ENCODE results near the gene CLMP. TPM values are rescaled to one million over a fixed set of nuclear protein-coding genes. Genes with fewer than 3 reads are reported as not detected.

Gene CLMP
- total and polyA plus RNA-seq, 2 experiments from 2014 or later, result 7.1 to 18.4 TPM

DNA sequence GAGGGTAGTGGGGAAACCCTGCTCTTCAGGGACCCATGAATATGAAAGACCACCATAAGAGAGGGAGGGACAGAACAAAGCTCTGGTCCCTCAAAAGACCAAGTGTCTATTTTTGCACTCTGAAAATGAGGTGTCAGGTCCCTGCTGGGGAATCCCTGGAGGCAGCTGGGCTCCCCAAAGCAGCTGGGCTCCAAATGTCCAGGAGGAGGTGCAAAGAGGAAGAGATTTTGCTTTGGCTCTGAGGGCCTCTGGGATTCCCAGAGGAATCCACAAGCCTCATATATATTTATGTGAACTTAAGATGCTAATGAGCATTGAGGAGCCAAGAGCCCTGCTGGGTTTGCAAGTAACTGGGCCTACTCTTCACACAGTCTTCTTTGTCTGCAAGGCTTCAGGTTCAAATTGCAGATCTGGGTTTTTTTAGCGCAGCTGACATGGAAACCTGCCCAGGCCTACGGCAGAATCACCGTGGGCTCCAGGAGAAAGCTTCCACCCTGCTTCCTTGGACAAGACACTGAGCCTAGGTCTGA, 26.0 kb downstream of the CLMP start:
- Histone ChIP-seq H3F3A (replicated peaks; ENCODE audit: low read depth) (no peaks in the 10 kb centered on the region), H3K79me2 (replicated peaks; ENCODE audit: insufficient read depth) (no peaks in the 10 kb centered on the region), H3K9me2 (ENCODE audit: insufficient read depth) (no peaks in the 10 kb centered on the region), H3K4me2 (peak overlapping the region; percentile 48), H3K27me3 (ENCODE audit: insufficient read depth) (no peaks in the 10 kb centered on the region), H3K4me3 (no peak overlapping the region), H3K27ac (ENCODE audit: low read depth) (peak overlapping the region; percentile 22; the same call in 1 of the 2 replicates), H2AFZ (no peak overlapping the region), H3K4me1 (ENCODE audit: insufficient read depth) (peaks cover 28% of the 10 kb centered on the region), H4K20me1 (replicated peaks; ENCODE audit: insufficient read depth) (no peaks in the 10 kb centered on the region), H3K36me3 (ENCODE audit: insufficient read depth) (no peaks in the 10 kb centered on the region)
- TF ChIP-seq, protein P1, sequence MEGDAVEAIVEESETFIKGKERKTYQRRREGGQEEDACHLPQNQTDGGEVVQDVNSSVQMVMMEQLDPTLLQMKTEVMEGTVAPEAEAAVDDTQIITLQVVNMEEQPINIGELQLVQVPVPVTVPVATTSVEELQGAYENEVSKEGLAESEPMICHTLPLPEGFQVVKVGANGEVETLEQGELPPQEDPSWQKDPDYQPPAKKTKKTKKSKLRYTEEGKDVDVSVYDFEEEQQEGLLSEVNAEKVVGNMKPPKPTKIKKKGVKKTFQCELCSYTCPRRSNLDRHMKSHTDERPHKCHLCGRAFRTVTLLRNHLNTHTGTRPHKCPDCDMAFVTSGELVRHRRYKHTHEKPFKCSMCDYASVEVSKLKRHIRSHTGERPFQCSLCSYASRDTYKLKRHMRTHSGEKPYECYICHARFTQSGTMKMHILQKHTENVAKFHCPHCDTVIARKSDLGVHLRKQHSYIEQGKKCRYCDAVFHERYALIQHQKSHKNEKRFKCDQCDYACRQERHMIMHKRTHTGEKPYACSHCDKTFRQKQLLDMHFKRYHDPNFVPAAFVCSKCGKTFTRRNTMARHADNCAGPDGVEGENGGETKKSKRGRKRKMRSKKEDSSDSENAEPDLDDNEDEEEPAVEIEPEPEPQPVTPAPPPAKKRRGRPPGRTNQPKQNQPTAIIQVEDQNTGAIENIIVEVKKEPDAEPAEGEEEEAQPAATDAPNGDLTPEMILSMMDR (conservative IDR thresholded peaks at IDR 0.05; ENCODE audit: low read depth in 2 of 2), result peak; percentile 11 to 25; a peak in 1 of 4 replicates
- no peak for TF ChIP-seq ZNF331 (CRISPR knock-in tag; IDR thresholded peaks at IDR 0.05; ENCODE audit: low read depth)
- H3K27ac Mint-ChIP-seq, result no peak overlapping the region
- peaks cover 32% of the 10 kb centered on the region for H3K4me1 Mint-ChIP-seq
- no peak for ATAC-seq
- no peaks in the 10 kb centered on the region for H3K9me3 Mint-ChIP-seq
- DNase-seq (ENCODE audit: low spot score), result no peak
- no peaks in the 10 kb centered on the region; the same call in 1 of the 3 replicates for H3K36me3 Mint-ChIP-seq (ENCODE audit: low read depth)
- no peaks in the 10 kb centered on the region for H3K27me3 Mint-ChIP-seq (ENCODE audit: insufficient read depth, low read depth, poor library complexity)
- no peak overlapping the region for H3K4me3 Mint-ChIP-seq

DNA sequence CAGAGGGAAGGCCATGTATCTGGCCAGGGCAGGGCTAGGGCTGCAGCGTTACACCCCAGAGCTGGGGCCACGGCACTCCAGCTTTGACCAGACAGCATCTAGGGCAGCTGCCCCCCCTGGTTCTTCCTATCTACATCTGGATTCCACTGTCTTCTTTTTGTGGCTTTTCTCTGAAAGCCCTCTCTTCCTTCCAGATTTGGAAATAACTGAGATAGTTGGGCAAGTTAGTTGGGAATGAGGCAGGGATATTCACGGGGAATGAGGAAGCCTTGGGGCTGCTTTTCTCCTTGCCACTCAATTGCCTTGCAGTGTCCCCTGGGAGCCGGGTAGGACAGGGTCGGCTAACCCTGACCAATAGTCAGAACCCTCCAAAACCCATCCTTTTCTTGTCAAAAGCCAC, 26.8 kb downstream of the CLMP start:
- Mint-ChIP-seq H3K4me3 (no peak overlapping the region), H3K27ac (no peak overlapping the region), H3K9me3 (no peaks in the 10 kb centered on the region), H3K4me1 (peaks cover 32% of the 10 kb centered on the region), H3K27me3 (ENCODE audit: insufficient read depth, low read depth, poor library complexity) (no peaks in the 10 kb centered on the region), H3K36me3 (ENCODE audit: low read depth) (no peaks in the 10 kb centered on the region; the same call in 1 of the 3 replicates)
- no peaks in the 10 kb centered on the region for H3F3A ChIP-seq (replicated peaks; ENCODE audit: low read depth)
- no peak overlapping the region for H3K27ac ChIP-seq (ENCODE audit: low read depth)
- H4K20me1 ChIP-seq (replicated peaks; ENCODE audit: insufficient read depth), result no peaks in the 10 kb centered on the region
- no peak for DNase-seq (ENCODE audit: low spot score)
- H2AFZ ChIP-seq, result no peak overlapping the region
- peaks cover 28% of the 10 kb centered on the region for H3K4me1 ChIP-seq (ENCODE audit: insufficient read depth)
- TF ChIP-seq ZNF114 (CRISPR knock-in tag; IDR thresholded peaks at IDR 0.05) (no peak), EZH2 (IDR thresholded peaks at IDR 0.05; ENCODE audit: low read depth, unreplicated experiment) (no peak), STAT1 (IDR thresholded peaks at IDR 0.05; ENCODE audit: unreplicated experiment) (no peak), CREB1 (CRISPR knock-in tag; IDR thresholded peaks at IDR 0.05; ENCODE audit: low read depth) (no peak), JUNB (IDR thresholded peaks at IDR 0.05; ENCODE audit: unreplicated experiment) (no peak), EZH2phosphoT487 (IDR thresholded peaks at IDR 0.05; ENCODE audit: unreplicated experiment) (no peak)
- TF ChIP-seq, protein P2, sequence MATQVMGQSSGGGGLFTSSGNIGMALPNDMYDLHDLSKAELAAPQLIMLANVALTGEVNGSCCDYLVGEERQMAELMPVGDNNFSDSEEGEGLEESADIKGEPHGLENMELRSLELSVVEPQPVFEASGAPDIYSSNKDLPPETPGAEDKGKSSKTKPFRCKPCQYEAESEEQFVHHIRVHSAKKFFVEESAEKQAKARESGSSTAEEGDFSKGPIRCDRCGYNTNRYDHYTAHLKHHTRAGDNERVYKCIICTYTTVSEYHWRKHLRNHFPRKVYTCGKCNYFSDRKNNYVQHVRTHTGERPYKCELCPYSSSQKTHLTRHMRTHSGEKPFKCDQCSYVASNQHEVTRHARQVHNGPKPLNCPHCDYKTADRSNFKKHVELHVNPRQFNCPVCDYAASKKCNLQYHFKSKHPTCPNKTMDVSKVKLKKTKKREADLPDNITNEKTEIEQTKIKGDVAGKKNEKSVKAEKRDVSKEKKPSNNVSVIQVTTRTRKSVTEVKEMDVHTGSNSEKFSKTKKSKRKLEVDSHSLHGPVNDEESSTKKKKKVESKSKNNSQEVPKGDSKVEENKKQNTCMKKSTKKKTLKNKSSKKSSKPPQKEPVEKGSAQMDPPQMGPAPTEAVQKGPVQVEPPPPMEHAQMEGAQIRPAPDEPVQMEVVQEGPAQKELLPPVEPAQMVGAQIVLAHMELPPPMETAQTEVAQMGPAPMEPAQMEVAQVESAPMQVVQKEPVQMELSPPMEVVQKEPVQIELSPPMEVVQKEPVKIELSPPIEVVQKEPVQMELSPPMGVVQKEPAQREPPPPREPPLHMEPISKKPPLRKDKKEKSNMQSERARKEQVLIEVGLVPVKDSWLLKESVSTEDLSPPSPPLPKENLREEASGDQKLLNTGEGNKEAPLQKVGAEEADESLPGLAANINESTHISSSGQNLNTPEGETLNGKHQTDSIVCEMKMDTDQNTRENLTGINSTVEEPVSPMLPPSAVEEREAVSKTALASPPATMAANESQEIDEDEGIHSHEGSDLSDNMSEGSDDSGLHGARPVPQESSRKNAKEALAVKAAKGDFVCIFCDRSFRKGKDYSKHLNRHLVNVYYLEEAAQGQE (IDR thresholded peaks at IDR 0.05; ENCODE audit: unreplicated experiment), result no peak
- TF ChIP-seq, protein P3, sequence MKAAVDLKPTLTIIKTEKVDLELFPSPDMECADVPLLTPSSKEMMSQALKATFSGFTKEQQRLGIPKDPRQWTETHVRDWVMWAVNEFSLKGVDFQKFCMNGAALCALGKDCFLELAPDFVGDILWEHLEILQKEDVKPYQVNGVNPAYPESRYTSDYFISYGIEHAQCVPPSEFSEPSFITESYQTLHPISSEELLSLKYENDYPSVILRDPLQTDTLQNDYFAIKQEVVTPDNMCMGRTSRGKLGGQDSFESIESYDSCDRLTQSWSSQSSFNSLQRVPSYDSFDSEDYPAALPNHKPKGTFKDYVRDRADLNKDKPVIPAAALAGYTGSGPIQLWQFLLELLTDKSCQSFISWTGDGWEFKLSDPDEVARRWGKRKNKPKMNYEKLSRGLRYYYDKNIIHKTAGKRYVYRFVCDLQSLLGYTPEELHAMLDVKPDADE (IDR thresholded peaks at IDR 0.05), result no peak
- no peak overlapping the region for H3K4me2 ChIP-seq
- no peaks in the 10 kb centered on the region for H3K79me2 ChIP-seq (replicated peaks; ENCODE audit: insufficient read depth)
- H3K4me3 ChIP-seq, result no peak overlapping the region
- H3K9me2 ChIP-seq (ENCODE audit: insufficient read depth), result no peaks in the 10 kb centered on the region
- H3K36me3 ChIP-seq (ENCODE audit: insufficient read depth), result no peaks in the 10 kb centered on the region
- H3K27me3 ChIP-seq (ENCODE audit: insufficient read depth), result no peaks in the 10 kb centered on the region
- ATAC-seq, result no peak
